Calu3 (cell line): ENCODE measurements around the gene MICAL3. TPM values are rescaled to one million over a fixed set of nuclear protein-coding genes. Genes with fewer than 3 reads are reported as not detected.

Experiments
- BruUV-seq: library from RNA; stranded (reverse); fragments of 400-500 nt; replicated peaks from 2 replicates; lab custom pipeline; 2021; lab: Mats Ljungman, UMichigan
- CTCF ChIA-PET: fragments of 300-600 bp; sonication (Branson Sonifier 250); formaldehyde crosslinking; loops from one replicate; lab custom pipeline; 2022; ENCODE audit warnings: antibody characterized with exemption; lab: Charles Lee
- DNase-seq: peaks from one replicate; pipeline ENCODE4 v3.0.0; 2022
- H3K27ac Mint-ChIP-seq: one replicate; pipeline ENCODE4 v1.8.0; 2022; ENCODE audit warnings: mixed read lengths; ENCODE audit not compliant: unreplicated experiment
- H3K27me3 Mint-ChIP-seq: one replicate; pipeline ENCODE4 v1.8.0; 2022; ENCODE audit warnings: mixed read lengths; ENCODE audit not compliant: unreplicated experiment
- H3K36me3 Mint-ChIP-seq: one replicate; pipeline ENCODE4 v1.8.0; 2022; ENCODE audit warnings: mild to moderate bottlenecking, moderate library complexity, mixed read lengths; ENCODE audit not compliant: insufficient read depth, unreplicated experiment
- H3K4me1 Mint-ChIP-seq: one replicate; pipeline ENCODE4 v1.8.0; 2022; ENCODE audit warnings: mild to moderate bottlenecking, low read depth, mixed read lengths; ENCODE audit not compliant: unreplicated experiment
- H3K4me3 Mint-ChIP-seq: one replicate; pipeline ENCODE4 v1.8.0; 2022; ENCODE audit warnings: mild to moderate bottlenecking, low read depth, moderate library complexity, mixed read lengths; ENCODE audit not compliant: unreplicated experiment
- H3K9me3 Mint-ChIP-seq: one replicate; pipeline ENCODE4 v1.8.0; 2022; ENCODE audit warnings: low read depth, mixed read lengths; ENCODE audit not compliant: unreplicated experiment
- CTCF ChIP-seq: fragments of 200-600 bp; IDR thresholded peaks from one replicate; pipeline ENCODE4 v1.8.0; 2022; ENCODE audit warnings: antibody characterized with exemption; ENCODE audit not compliant: unreplicated experiment
- intact Hi-C: fragments of 100-400 bp; cut with micrococcal nuclease; formaldehyde crosslinking; loops from one replicate; pipeline ENCODE4 v1.10.0; 2022; ENCODE audit not compliant: unreplicated experiment
- total RNA-seq: library from RNA; stranded (reverse); gene quantifications from 2 replicates; pipeline ENCODE4 v1.2.3, GENCODE V29; 2022

The MICAL3 gene
- total RNA-seq, 1 experiment from 2014 or later, result 60.6 TPM

GRCh38 chr22:17853073-17853472 is 171.3 kb downstream of the MICAL3 start:
- H3K4me3 Mint-ChIP-seq, result no peak overlapping the region

GRCh38 chr22:17851759-17852158 is 172.6 kb downstream of the MICAL3 start:
- no TSS peak for BruUV-seq
- Mint-ChIP-seq H3K27me3 (no peaks in the 10 kb centered on the region), H3K4me3 (no peak overlapping the region), H3K4me1 (no peaks in the 10 kb centered on the region), H3K27ac (no peak overlapping the region), H3K9me3 (no peaks in the 10 kb centered on the region), H3K36me3 (no peaks in the 10 kb centered on the region)
- no peak for DNase-seq
- intact Hi-C loops, result no loop called here
- CTCF ChIA-PET, result no interaction called here
- TF ChIP-seq CTCF, result no peak

More at GRCh38 chr22:17853073-17853472, 171.3 kb downstream of the MICAL3 start:
- Mint-ChIP-seq H3K9me3 (no peaks in the 10 kb centered on the region), H3K36me3 (no peaks in the 10 kb centered on the region), H3K27ac (no peak overlapping the region), H3K4me1 (no peaks in the 10 kb centered on the region), H3K27me3 (no peaks in the 10 kb centered on the region)
- intact Hi-C loops, result no loop called here
- no peak for DNase-seq
- CTCF ChIA-PET, result no interaction called here
- no TSS peak for BruUV-seq
- TF ChIP-seq CTCF, result no peak

GRCh38 chr22:17847360-17848078 is 176.8 kb downstream of the MICAL3 start:
- H3K9me3 Mint-ChIP-seq, result no peaks in the 10 kb centered on the region
- intact Hi-C loops, result no loop called here
- H3K4me3 Mint-ChIP-seq, result no peak overlapping the region
- no peaks in the 10 kb centered on the region for H3K4me1 Mint-ChIP-seq
- no peak for TF ChIP-seq CTCF
- H3K36me3 Mint-ChIP-seq, result no peaks in the 10 kb centered on the region
- no peaks in the 10 kb centered on the region for H3K27me3 Mint-ChIP-seq
- BruUV-seq, result no TSS peak
- CTCF ChIA-PET, result no interaction called here
- H3K27ac Mint-ChIP-seq, result no peak overlapping the region
- no peak for DNase-seq

GRCh38 chr22:17846326-17846992 is 177.9 kb downstream of the MICAL3 start:
- intact Hi-C loops, result no loop called here
- Mint-ChIP-seq H3K27ac (no peak overlapping the region), H3K4me1 (no peaks in the 10 kb centered on the region)

More at GRCh38 chr22:17846326-17846992, 177.9 kb downstream of the MICAL3 start:
- no peak for DNase-seq
- no peaks in the 10 kb centered on the region for H3K9me3 Mint-ChIP-seq
- no peak for TF ChIP-seq CTCF
- no peak overlapping the region for H3K4me3 Mint-ChIP-seq
- BruUV-seq, result no TSS peak
- CTCF ChIA-PET, result no interaction called here
- H3K27me3 Mint-ChIP-seq, result no peaks in the 10 kb centered on the region
- H3K36me3 Mint-ChIP-seq, result no peaks in the 10 kb centered on the region
